Hematopoietic multipotent progenitor cell treated with erythropoietin and hydrocortisone succinate and interleukin-3 and kit ligand, for 15 days (in vitro differentiated cells): Measurements from ENCODE around the gene DOCK9.

Experiments
- DNase-seq: peaks from one replicate; pipeline ENCODE4 v3.0.0-alpha.2; 2015; ENCODE audit warnings: low spot score

The DOCK9 gene

GRCh38 chr13:98976941-98977340, 923 bp downstream of the DOCK9 start:
- DNase-seq = no peak

GRCh38 chr13:98976338-98976737, 1.5 kb downstream of the DOCK9 start:
- no peak for DNase-seq

- DNase-seq = peak; percentile 7
Observed at GRCh38 chr13:98975822-98976261, 2.0 kb downstream of the DOCK9 start.

DNA sequence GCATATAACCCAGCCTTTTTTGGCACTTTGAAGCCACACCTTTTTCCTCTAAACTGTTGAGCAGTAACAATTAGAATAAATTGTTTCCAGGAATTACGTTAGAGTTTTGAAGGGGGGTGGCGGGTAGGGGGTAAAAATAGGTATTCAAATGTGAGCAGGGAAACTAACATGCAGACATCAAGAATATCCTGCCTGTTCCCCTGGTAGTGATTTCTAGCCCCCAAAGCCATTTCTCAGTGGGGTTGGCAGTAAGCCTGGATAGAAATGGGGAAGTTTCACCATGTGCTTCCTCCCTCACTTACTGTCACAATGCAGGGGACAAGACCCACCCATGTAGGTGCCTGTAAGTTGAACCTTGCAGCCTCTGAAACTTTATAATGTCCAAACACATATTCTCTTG, 3.8 kb downstream of the DOCK9 start:
- no peak for DNase-seq

DNA sequence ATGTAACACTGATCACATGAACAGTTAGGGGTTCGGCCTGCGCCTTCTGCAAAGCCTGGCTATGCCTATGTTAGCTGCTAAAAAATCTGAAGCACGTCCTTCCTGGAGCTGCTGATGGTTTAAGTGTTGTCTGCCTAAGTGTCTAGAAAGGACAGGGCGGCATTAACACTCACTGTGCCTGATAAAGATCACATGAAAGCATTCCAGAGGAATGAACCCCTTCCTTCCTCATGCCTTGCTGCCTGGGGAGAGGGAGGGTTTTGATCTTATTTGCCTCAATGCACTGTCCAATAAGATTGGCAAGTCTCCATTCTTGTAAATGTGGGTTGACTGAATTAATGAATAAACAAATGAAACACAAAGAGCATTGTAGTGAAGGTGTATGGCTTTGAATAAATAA, 5.2 kb downstream of the DOCK9 start:
- no peak for DNase-seq

- no peak for DNase-seq
Observed at GRCh38 chr13:98972059-98972458, 5.8 kb downstream of the DOCK9 start.

GRCh38 chr13:98970330-98970729, 7.5 kb downstream of the DOCK9 start:
- no peak for DNase-seq

DNA sequence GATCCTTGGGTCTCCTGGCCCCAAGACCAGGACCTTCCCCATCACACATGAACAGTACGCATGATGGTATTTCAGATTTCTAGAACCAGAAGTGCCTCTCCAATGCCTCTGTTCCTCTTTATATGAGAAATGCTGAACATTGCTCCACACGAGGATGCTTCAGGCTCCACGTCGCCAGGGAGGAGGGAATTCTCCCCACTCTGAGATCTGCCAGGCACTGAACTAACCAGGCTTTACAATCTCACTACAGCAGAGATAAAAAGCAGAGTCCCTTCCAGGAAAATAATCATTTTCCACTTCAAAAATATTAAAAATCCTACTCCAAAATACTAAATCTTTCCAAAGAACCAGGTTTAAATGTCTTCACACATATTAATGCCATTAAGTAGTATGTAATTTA, 10.4 kb downstream of the DOCK9 start:
- DNase-seq = no peak

DNA sequence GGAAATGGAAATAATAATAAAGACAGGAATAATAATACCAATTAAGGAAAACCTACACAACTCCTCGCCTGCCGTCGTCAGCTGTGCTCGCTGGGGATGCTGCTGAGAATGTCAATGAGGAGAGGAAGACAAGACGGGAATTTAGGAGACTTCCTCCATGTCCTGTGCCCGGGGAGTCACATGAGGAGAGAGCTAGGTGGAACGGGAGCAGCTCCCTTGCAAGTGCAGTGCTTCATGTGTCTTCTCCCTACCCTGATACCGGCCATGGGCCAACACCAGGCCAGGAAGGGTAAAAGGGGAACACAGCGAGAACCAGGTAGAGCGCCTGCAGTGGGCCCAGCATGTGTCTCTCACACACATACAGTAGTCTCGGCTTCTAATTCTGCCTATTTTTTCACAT, 11.8 kb downstream of the DOCK9 start:
- DNase-seq = no peak

DNA sequence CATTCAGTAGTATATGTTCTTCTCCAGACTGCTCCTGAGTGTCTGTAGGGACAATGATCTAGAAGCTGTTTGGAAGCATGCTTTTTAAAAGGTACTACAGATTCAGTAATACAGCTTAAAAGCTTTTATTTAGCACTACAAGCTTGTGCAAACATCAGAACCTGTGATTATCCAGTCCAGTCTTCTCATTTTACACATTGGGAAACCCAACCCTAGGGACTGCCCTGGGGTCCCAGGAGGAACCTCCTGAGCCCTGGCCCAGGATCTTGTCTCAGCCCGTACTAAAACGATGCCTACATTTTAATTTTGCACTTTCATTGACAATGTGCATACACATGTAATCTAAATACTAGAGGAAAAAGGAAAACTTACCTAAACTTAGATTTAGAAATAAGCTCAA, 12.5 kb downstream of the DOCK9 start:
- DNase-seq = no peak

DNA sequence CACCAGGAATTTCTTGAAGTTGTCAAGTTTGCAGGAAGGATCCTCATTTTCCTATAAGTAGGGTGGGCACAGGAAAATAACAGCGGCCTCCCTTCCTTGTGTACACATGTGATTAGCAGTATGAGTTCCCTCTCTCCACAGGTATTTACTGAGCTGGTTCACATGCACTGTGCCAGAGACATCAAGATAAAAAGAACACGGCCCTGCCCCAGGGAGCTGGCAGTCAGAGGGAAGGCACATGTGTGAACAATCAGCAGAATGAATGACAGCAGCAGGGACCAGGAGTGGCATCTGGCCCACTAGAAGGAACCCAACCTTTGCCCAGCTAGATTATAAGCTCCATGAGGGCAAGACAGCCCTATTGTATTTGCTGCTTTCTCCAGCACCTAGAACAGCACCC, 13.9 kb downstream of the DOCK9 start:
- DNase-seq = no peak

DNA sequence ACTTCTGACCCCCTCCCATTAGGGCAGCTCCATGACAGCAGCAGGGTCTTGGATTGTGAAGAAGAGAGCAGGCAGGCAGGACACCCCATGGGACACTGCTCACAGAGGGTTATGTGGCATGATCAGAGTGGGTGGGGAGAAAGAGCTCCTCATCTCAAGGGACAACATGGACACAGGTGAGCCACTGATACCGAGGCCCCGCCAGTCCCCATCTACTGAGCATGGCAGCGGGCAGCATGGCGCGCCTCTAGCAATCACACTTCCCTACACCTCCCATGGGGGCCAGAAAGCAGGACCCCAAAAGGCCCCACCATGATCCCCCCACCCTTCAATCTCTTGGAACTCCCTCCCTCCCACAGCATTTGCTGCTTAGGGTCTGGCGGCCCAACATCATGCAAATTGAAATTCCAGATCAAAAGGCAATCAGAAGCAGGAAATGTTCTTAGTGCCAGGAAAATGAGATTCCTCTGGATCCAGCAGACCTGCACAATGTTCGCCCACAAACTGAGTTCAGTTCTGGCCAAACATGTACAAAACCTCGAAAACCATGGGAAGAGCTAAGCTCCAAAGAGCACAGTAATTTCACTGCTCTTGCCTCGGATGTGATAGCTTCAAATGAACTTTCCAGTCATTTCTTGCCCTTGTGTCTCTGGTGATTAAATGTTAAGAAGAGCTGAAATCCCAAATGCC, 14.8 kb downstream of the DOCK9 start:
- DNase-seq = no peak

DNA sequence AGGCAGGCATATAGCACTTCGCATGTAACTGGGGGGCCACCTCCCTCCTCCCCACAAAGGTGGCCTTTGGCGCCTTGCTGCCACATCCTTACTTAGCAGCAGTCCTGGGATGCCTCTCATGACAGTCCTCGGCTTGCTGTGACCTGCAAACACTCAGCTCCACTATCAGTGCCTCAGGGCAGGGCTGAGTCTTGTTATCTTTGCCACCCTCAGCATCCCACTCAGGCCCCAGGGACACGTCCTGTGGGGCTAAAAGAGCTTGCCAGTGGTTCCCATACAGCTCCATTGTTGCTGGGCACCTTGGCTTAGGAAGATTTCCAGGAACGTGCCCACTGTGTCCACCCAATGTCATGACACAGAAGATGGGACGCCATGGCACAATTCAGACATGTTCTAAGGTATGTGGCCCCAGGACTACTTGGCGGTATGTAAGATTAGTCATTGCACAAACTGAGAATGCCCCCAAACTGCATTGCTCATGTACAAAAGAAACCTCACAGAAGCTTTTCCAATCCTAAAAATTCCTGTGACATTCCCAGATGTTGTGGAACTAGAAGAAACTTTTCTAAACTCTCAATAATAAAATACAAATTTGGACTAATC, 16.3 kb downstream of the DOCK9 start:
- no peak for DNase-seq

GRCh38 chr13:98960606-98961502, 17.0 kb downstream of the DOCK9 start:
- DNase-seq = no peak

GRCh38 chr13:98959786-98960605, 17.9 kb downstream of the DOCK9 start:
- no peak for DNase-seq

DNA sequence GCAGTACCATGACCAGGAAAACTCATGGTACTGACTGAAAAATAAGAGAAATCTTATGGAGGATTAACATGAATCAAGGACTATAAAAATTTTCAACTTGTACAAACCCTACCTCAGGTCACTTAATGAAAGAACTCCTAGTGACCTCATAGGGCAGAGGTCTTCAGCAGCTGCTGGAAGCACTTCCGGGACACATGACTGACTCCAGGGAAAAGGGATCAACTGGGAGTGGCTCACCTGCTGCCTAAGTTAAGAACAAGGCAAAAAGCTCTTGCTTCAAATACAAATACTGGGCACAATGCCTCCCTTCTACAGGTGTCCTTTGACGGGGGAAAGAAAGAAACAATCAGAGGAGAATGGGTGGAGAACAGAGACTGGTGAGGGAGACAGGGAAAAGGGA, 18.6 kb downstream of the DOCK9 start:
- DNase-seq = no peak

DNA sequence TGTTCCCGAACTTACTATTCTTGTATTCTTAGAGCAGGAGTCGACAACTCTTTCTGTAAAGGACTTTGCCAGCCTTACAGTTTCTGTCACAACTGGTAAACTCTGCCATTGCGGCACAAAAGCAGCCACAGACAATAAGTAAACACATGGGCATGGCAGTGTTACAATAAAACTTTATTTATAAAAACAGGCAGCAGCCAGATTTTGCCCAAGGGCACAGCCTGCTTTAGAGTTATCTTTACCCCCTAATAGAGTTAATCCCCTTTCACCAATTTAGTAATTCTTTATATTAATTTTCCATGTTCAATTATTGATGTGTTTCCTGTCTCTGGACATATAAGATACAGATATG, 19.4 kb downstream of the DOCK9 start:
- no peak for DNase-seq

GRCh38 chr13:98957731-98958442, 20.0 kb downstream of the DOCK9 start:
- no peak for DNase-seq

DNA sequence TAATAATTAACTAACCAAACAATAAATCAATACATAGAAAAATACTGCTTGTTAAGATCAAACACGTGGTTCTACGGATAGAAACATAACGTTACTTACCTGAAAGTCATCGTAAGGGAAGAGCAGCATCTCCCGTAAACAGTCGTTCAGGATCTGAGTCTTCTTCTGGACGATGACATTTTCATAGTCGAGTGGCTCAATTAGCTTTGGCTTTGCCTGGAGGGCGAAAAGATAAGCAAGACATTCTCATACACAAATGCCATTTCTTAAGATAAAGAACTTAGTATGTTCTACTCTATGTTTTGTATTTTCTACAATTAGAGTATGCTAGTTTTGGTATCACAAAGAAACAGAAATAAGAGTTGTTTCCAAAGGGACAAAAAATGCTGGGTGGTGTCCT, 22.5 kb downstream of the DOCK9 start:
- no peak for DNase-seq

DNA sequence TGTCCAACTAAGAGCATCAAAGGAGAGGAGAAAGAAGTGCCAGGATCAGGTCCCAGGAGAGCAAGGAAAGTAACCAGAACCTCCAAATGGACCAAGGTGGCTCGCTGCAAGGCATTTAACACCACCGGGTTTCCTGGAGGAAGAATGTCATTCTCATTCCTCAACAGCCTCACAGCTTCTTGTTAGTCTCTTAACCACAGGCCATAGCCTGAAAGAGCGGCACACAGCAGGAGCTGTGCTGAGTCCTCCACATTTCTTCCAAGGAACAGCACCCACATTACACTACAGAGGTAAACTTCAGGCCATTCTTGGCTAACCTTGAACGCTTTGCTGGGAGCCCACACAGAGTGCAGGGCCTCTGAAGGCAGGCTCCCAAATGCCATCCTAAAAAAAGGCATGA, 23.6 kb downstream of the DOCK9 start:
- DNase-seq = no peak

GRCh38 chr13:98951266-98951665, 26.6 kb downstream of the DOCK9 start:
- no peak for DNase-seq

- DNase-seq = no peak
Observed at GRCh38 chr13:98950705-98951104, 27.2 kb downstream of the DOCK9 start.
